AG04449 (cell line): Measurements from ENCODE around the gene CCM2L.

Source experiments
- CTCF ChIA-PET: fragments of 350-600 bp; formaldehyde crosslinking; extraction: SDS; loops from one replicate; lab custom pipeline; 2021; ENCODE audit warnings: antibody characterized with exemption; lab: Yijun Ruan, JAX
- POLR2A ChIA-PET: fragments of 400-600, 350-600 bp; formaldehyde crosslinking; extraction: SDS; loops from one replicate; lab custom pipeline; 2020; ENCODE audit warnings: antibody characterized with exemption, inconsistent platforms; lab: Yijun Ruan, JAX
- DNase-seq: peaks from one replicate; pipeline ENCODE4 v3.0.0-alpha.2; 2010; ENCODE audit warnings: low read depth, low spot score
- H3K4me3 ChIP-seq: 2 replicates; pipeline ENCODE4 v1.5.1; 2011; ENCODE audit warnings: low read depth, mild to moderate bottlenecking, control low read depth, low read length
- TF ChIP-seq, protein P1 (sequence below): IDR thresholded peaks from one replicate; pipeline ENCODE4 v1.5.1; 2011; ENCODE audit warnings: mild to moderate bottlenecking, moderate library complexity, low read length, control low read depth, inconsistent platforms; ENCODE audit not compliant: insufficient read depth; ENCODE audit errors: missing control alignments

CCM2L gene

DNA sequence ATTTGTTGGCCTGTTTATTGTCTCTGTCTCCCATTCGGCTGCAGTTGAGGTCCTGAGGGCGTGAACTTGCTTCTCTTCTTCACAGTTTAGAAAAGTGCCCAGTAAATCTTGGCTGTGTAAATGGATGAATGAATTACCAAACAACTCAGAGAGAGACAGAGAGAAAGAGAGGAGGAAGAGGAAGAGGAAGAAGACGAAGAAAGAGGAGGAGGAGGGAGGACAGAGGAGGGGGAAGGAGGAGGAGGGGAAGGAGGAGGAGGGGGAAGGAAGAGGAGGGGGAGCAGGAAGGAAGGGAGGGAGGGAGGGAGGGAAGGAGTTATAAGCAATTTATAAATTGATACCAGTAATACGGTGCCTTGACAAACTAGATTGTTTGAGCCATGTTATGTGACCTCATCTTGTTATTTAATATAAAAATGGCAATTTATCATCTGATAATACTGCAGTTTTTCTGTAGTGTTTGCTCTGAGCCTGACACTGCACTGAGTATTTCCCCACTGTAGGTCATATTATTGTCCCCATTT, 60.5 kb downstream of the CCM2L start:
- ChIA-PET CTCF (interaction anchor here (16.4 kb wide), 1 partner anchor 21 kb away, joined by 105 read pairs; no protein-coding TSS in a partner anchor), POLR2A (no interaction called here)
- H3K4me3 ChIP-seq = no peak overlapping the region
- DNase-seq = no peak
- TF ChIP-seq, protein P1, sequence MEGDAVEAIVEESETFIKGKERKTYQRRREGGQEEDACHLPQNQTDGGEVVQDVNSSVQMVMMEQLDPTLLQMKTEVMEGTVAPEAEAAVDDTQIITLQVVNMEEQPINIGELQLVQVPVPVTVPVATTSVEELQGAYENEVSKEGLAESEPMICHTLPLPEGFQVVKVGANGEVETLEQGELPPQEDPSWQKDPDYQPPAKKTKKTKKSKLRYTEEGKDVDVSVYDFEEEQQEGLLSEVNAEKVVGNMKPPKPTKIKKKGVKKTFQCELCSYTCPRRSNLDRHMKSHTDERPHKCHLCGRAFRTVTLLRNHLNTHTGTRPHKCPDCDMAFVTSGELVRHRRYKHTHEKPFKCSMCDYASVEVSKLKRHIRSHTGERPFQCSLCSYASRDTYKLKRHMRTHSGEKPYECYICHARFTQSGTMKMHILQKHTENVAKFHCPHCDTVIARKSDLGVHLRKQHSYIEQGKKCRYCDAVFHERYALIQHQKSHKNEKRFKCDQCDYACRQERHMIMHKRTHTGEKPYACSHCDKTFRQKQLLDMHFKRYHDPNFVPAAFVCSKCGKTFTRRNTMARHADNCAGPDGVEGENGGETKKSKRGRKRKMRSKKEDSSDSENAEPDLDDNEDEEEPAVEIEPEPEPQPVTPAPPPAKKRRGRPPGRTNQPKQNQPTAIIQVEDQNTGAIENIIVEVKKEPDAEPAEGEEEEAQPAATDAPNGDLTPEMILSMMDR = no peak

DNA sequence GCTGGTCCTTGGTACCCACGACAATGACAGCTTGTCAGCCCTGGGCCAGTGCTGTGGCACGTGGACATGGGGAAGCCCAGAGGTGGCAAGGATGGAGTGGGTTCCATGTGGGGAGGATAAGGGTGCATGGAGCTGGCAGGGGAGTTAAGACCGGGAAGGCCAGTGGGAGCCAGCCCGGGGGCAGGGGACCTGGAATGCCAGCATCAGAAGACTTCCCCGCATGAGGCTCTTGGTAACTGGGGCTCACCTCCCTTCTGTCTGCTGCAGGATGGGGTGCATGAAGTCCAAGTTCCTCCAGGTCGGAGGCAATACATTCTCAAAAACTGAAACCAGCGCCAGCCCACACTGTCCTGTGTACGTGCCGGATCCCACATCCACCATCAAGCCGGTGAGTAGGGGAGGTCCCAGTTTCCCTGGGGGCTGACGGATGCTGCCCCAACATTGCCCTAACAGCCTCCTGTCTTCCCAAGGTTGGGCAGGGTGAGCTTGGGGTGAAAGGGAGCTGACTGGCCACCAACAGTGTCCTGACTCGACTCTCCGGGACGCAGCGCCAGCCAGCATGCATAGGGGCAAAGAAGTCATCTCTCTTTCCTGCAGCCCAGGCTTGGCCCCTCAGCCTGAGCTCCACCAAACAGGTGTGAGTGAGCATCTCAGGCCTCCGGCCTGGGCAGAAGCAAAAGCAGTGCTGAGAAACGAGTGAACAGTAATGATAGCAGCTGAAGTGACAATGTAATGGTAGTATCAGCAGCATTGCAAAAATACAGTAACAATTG, 61.3 kb downstream of the CCM2L start:
- ChIA-PET CTCF (interaction anchor here (0.8 to 16.4 kb wide), 4 partner anchors 20 to 249 kb away, joined by 3 to 105 read pairs (median 4); no protein-coding TSS in a partner anchor), POLR2A (no interaction called here)
- TF ChIP-seq, protein P1 = no peak
- DNase-seq = no peak
- H3K4me3 ChIP-seq = no peak overlapping the region

DNA sequence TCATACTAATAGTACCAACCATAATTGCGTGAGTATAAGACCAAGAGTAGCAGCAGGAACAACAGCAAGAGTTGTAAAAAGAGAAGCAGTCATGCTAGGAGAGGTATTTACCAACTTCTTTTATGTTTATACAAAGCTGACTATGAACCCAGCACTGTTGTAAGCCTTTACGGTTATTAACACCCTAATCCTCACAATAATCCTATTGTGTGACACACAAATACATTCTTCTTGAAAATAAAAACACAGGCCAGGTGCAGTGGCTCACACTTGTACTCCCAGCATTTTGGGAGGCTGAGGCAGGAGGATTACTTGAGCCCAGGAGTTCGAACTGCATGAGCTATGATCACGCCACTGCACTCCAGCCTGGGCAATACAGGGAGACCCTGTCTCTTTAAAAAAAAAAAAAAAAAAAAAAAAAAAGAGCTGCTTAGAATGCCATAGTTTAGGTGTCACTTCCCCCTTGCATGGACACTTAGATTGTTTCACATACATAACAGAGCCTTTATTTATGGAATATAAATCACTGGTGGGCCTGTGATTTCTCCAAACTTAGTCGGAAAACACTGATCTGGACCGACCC, 62.0 kb downstream of the CCM2L start:
- ChIA-PET CTCF (interaction anchor here (0.8 to 16.4 kb wide), 3 partner anchors 19 to 249 kb away, joined by 3 to 105 read pairs (median 4); no protein-coding TSS in a partner anchor), POLR2A (no interaction called here)
- TF ChIP-seq, protein P1 = no peak
- no peak for DNase-seq
- H3K4me3 ChIP-seq = no peak overlapping the region

DNA sequence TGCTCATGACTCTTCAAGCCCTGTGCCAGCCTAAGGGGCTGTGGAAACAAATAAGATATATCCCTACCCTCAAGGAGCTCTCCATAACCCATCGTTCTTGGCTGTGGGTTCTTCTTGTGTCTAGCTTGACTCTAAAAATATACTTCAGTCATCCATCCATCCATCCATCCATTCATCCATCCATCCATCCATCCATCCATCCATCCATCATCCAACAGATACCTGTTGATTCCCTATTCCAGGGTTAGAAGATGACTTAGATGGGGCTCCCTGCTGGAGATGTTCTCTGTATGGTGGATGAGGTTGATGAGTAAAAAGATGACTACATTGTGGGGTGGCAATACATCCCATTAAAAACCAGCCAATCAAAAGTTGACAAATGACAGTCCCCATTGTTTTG, 65.3 kb downstream of the CCM2L start:
- TF ChIP-seq, protein P1 = no peak
- no peak for DNase-seq
- no peak overlapping the region for H3K4me3 ChIP-seq
- ChIA-PET CTCF (interaction anchor here (1.3 to 16.4 kb wide), 3 partner anchors 10 to 45 kb away, joined by 4 to 105 read pairs (median 7); no protein-coding TSS in a partner anchor), POLR2A (no interaction called here)

DNA sequence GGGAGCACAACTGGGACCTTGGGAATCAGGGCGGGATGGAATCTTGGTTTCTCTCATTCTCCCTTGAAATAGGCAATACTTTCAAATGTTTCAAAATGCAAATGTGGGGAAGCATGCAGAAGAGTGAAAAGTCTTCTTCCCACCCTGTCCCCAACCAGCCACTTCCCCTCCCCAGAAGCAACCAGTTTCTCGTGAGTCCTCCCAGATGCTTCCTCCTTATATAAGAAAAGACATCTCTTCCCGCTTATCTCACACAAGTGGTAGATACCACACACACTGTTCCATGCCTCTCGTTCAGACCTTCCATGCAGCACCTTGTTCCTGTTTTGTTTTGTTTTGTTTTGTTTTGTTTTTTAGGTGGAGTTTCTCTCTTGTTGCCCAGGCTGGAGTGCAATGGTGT, 67.0 kb downstream of the CCM2L start:
- H3K4me3 ChIP-seq = no peak overlapping the region
- no peak for DNase-seq
- CTCF ChIA-PET = interaction anchor here (16.4 kb wide), 1 partner anchor 14 kb away, joined by 105 read pairs; no protein-coding TSS in a partner anchor
- POLR2A ChIA-PET = no interaction called here
- TF ChIP-seq, protein P1 = no peak

DNA sequence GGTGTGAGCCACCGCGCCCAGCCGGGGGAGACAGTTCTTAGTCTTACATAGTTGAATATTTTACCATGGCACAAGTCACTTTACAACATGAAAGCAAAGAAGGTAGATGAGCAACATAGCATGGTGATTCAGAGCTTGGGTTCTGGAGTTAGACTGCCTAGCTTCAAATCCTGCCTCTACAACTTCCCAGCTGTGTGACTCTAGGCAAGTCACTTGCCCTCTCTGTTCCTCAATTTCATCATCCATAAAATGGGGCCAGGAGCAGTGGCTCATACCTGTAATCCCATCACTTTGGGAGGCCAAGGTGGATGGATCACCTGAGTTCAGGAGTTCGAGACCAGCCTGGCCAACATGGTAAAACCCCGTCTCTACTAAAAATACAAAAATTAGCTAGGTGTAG, 68.1 kb downstream of the CCM2L start:
- TF ChIP-seq, protein P1 = no peak
- ChIA-PET POLR2A (no interaction called here), CTCF (interaction anchor here (16.4 kb wide), 1 partner anchor 13 kb away, joined by 105 read pairs; no protein-coding TSS in a partner anchor)
- DNase-seq = no peak
- H3K4me3 ChIP-seq = no peak overlapping the region
